Body of pancreas (tissue), 4 donors: Measurements from ENCODE around the gene CLMN.

Source experiments
- CTCF ChIP-seq, 7 experiments: fragments of 450-650 bp in 4 of 7; fragments of 200-600 bp in 3 of 7; sonication (generic) in 3 of 7; IDR thresholded peaks; one replicate each; pipeline ENCODE4 v1.5.1; 2016 to 2019; ENCODE audit warnings: antibody characterized with exemption in 7 of 7
- POLR2A ChIP-seq, 3 donors: fragments of 450-650 bp; IDR thresholded peaks; one replicate each; pipeline ENCODE4 v1.6.1; 2016; ENCODE audit warnings: antibody characterized with exemption in 3 of 3, mild to moderate bottlenecking in 2 of 3

- TF ChIP-seq CTCF (IDR thresholded peaks at IDR 0.05) (no peak), POLR2A (IDR thresholded peaks at IDR 0.05) (no peak)
Observed at GRCh38 chr14:95184413-95184790, 135.3 kb downstream of the CLMN start.
